ENCODE data around the gene GPC5.
"Not testable (repeated sequence)": the region's sequence is repeated elsewhere in the genome, so short reads cannot be mapped to it uniquely, and the experiment has no call there.

Gene GPC5

GRCh38 chr13:92539148-92539547 is 1140.7 kb downstream of the GPC5 start:
- DNase-seq; H2BK120ac ChIP-seq (ENCODE audit: insufficient read depth, low read length, poor library complexity): not testable (repeated sequence)
- no CpG with 5 or more reads among the region's 4 CpGs for WGBS (ENCODE audit: extremely low coverage, insufficient coverage, insufficient read length)

GRCh38 chr13:92547266-92547665 is 1148.8 kb downstream of the GPC5 start:
- DNase-seq, result no peak
- Histone ChIP-seq H3K36me3 (ENCODE audit: control insufficient read depth in 1 of 2, insufficient read depth in 2 of 2, low read length in 2 of 2) (no peaks in the 10 kb centered on the region), H2AFZ (ENCODE audit: insufficient read depth, low read length, poor library complexity) (no peak overlapping the region), H3K79me1 (ENCODE audit: low read length) (no peaks in the 10 kb centered on the region), H3K18ac (ENCODE audit: low read length) (no peak overlapping the region), H3K23ac (ENCODE audit: low read length) (no peak overlapping the region), H4K91ac (ENCODE audit: low read depth, low read length) (no peak overlapping the region), H3K27me3 (ENCODE audit: insufficient read depth, low read length) (no peaks in the 10 kb centered on the region), H3K4me1 (ENCODE audit: control insufficient read depth in 1 of 2, insufficient read depth in 2 of 2, low read length in 2 of 2) (no peaks in the 10 kb centered on the region), H3K4me2 (ENCODE audit: low read length) (no peak overlapping the region), H3K27ac (ENCODE audit: low read depth, low read length) (no peak overlapping the region), H2BK120ac (ENCODE audit: insufficient read depth, low read length, poor library complexity) (no peak overlapping the region), H2BK12ac (ENCODE audit: low read length) (no peak overlapping the region), H2AK5ac (ENCODE audit: low read length) (no peak overlapping the region), H3K4me3 (ENCODE audit: low read depth, low read length) (no peak overlapping the region), H3K9me3 (ENCODE audit: insufficient read depth, low read depth, low read length) (no peaks in the 10 kb centered on the region), H4K12ac (ENCODE audit: low read depth, low read length) (no peak overlapping the region), H3K4ac (ENCODE audit: low read depth, low read length) (no peak overlapping the region), H4K8ac (ENCODE audit: low read depth, low read length) (no peak overlapping the region), H3K9ac (ENCODE audit: low read length) (no peak overlapping the region), H3K79me2 (ENCODE audit: control insufficient read depth, insufficient read depth, low read length, poor library complexity) (no peaks in the 10 kb centered on the region), H2BK5ac (ENCODE audit: low read depth, low read length, poor library complexity) (no peak overlapping the region), H3K14ac (ENCODE audit: low read length) (no peak overlapping the region)
- WGBS (ENCODE audit: extremely low coverage, insufficient coverage, insufficient read length), result no CpG with 5 or more reads among the region's 3 CpGs

More at GRCh38 chr13:92539148-92539547, 1140.7 kb downstream of the GPC5 start:
- H3K27ac ChIP-seq (ENCODE audit: low read depth, low read length); H3K9me3 ChIP-seq (ENCODE audit: insufficient read depth, low read depth, low read length); H4K12ac ChIP-seq (ENCODE audit: low read depth, low read length); H3K18ac ChIP-seq (ENCODE audit: low read length); H3K79me2 ChIP-seq (ENCODE audit: control insufficient read depth, insufficient read depth, low read length, poor library complexity); H2AK5ac ChIP-seq (ENCODE audit: low read length); H2BK5ac ChIP-seq (ENCODE audit: low read depth, low read length, poor library complexity); H3K27me3 ChIP-seq (ENCODE audit: insufficient read depth, low read length); H3K9ac ChIP-seq (ENCODE audit: low read length); H3K23ac ChIP-seq (ENCODE audit: low read length); H3K4me2 ChIP-seq (ENCODE audit: low read length); H4K8ac ChIP-seq (ENCODE audit: low read depth, low read length); H2BK12ac ChIP-seq (ENCODE audit: low read length); H3K4me3 ChIP-seq (ENCODE audit: low read depth, low read length); H2AFZ ChIP-seq (ENCODE audit: insufficient read depth, low read length, poor library complexity); H3K14ac ChIP-seq (ENCODE audit: low read length); H3K4ac ChIP-seq (ENCODE audit: low read depth, low read length); H3K36me3 ChIP-seq (ENCODE audit: control insufficient read depth in 1 of 2, insufficient read depth in 2 of 2, low read length in 2 of 2); H3K4me1 ChIP-seq (ENCODE audit: control insufficient read depth in 1 of 2, insufficient read depth in 2 of 2, low read length in 2 of 2); H3K79me1 ChIP-seq (ENCODE audit: low read length); H4K91ac ChIP-seq (ENCODE audit: low read depth, low read length): not testable (repeated sequence)

- H3K4me1 ChIP-seq (ENCODE audit: control insufficient read depth in 1 of 2, insufficient read depth in 2 of 2, low read length in 2 of 2), result no peaks in the 10 kb centered on the region
- no peak overlapping the region for H2BK5ac ChIP-seq (ENCODE audit: low read depth, low read length, poor library complexity)
- H3K4ac ChIP-seq (ENCODE audit: low read depth, low read length), result no peak overlapping the region
- H2BK120ac ChIP-seq (ENCODE audit: insufficient read depth, low read length, poor library complexity), result no peak overlapping the region
- H3K4me3 ChIP-seq (ENCODE audit: low read depth, low read length), result no peak overlapping the region
- H3K14ac ChIP-seq (ENCODE audit: low read length), result no peak overlapping the region
- H3K36me3 ChIP-seq (ENCODE audit: control insufficient read depth in 1 of 2, insufficient read depth in 2 of 2, low read length in 2 of 2), result no peaks in the 10 kb centered on the region
- H3K23ac ChIP-seq (ENCODE audit: low read length), result no peak overlapping the region
- no peaks in the 10 kb centered on the region for H3K27me3 ChIP-seq (ENCODE audit: insufficient read depth, low read length)
- no peaks in the 10 kb centered on the region for H3K79me2 ChIP-seq (ENCODE audit: control insufficient read depth, insufficient read depth, low read length, poor library complexity)
- no peak overlapping the region for H2AFZ ChIP-seq (ENCODE audit: insufficient read depth, low read length, poor library complexity)
- H3K79me1 ChIP-seq (ENCODE audit: low read length), result no peaks in the 10 kb centered on the region
- H4K91ac ChIP-seq (ENCODE audit: low read depth, low read length), result no peak overlapping the region
- H4K12ac ChIP-seq (ENCODE audit: low read depth, low read length), result no peak overlapping the region
- H3K9ac ChIP-seq (ENCODE audit: low read length), result no peak overlapping the region
- H3K9me3 ChIP-seq (ENCODE audit: insufficient read depth, low read depth, low read length), result no peaks in the 10 kb centered on the region
- H3K4me2 ChIP-seq (ENCODE audit: low read length), result no peak overlapping the region
- no peak overlapping the region for H2AK5ac ChIP-seq (ENCODE audit: low read length)
- no CpG with 5 or more reads among the region's 1 CpG for WGBS (ENCODE audit: extremely low coverage, insufficient coverage, insufficient read length)
- DNase-seq, result no peak
- H3K18ac ChIP-seq (ENCODE audit: low read length), result no peak overlapping the region
- H4K8ac ChIP-seq (ENCODE audit: low read depth, low read length), result no peak overlapping the region
- H2BK12ac ChIP-seq (ENCODE audit: low read length), result no peak overlapping the region
- no peak overlapping the region for H3K27ac ChIP-seq (ENCODE audit: low read depth, low read length)
Observed at GRCh38 chr13:92549276-92549675, 1150.9 kb downstream of the GPC5 start.

- H4K8ac ChIP-seq (ENCODE audit: low read depth, low read length), result no peak overlapping the region
- no peak overlapping the region for H2AK5ac ChIP-seq (ENCODE audit: low read length)
- no peak overlapping the region for H3K14ac ChIP-seq (ENCODE audit: low read length)
- no peak overlapping the region for H3K9ac ChIP-seq (ENCODE audit: low read length)
- no peak overlapping the region for H3K4me2 ChIP-seq (ENCODE audit: low read length)
- no peak overlapping the region for H2BK5ac ChIP-seq (ENCODE audit: low read depth, low read length, poor library complexity)
- H2BK120ac ChIP-seq (ENCODE audit: insufficient read depth, low read length, poor library complexity), result no peak overlapping the region
- no peak overlapping the region for H4K12ac ChIP-seq (ENCODE audit: low read depth, low read length)
- H3K27me3 ChIP-seq (ENCODE audit: insufficient read depth, low read length), result no peaks in the 10 kb centered on the region
- no peak for DNase-seq
- no peak overlapping the region for H2AFZ ChIP-seq (ENCODE audit: insufficient read depth, low read length, poor library complexity)
- WGBS (ENCODE audit: extremely low coverage, insufficient coverage, insufficient read length), result no CpG with 5 or more reads among the region's 3 CpGs
- no peaks in the 10 kb centered on the region for H3K9me3 ChIP-seq (ENCODE audit: insufficient read depth, low read depth, low read length)
- no peaks in the 10 kb centered on the region for H3K4me1 ChIP-seq (ENCODE audit: control insufficient read depth in 1 of 2, insufficient read depth in 2 of 2, low read length in 2 of 2)
- H3K79me1 ChIP-seq (ENCODE audit: low read length), result no peaks in the 10 kb centered on the region
- no peak overlapping the region for H2BK12ac ChIP-seq (ENCODE audit: low read length)
- no peak overlapping the region for H3K18ac ChIP-seq (ENCODE audit: low read length)
- no peak overlapping the region for H3K4ac ChIP-seq (ENCODE audit: low read depth, low read length)
- no peaks in the 10 kb centered on the region for H3K36me3 ChIP-seq (ENCODE audit: control insufficient read depth in 1 of 2, insufficient read depth in 2 of 2, low read length in 2 of 2)
- no peaks in the 10 kb centered on the region for H3K79me2 ChIP-seq (ENCODE audit: control insufficient read depth, insufficient read depth, low read length, poor library complexity)
- H3K23ac ChIP-seq (ENCODE audit: low read length), result no peak overlapping the region
- H4K91ac ChIP-seq (ENCODE audit: low read depth, low read length), result no peak overlapping the region
- no peak overlapping the region for H3K27ac ChIP-seq (ENCODE audit: low read depth, low read length)
- H3K4me3 ChIP-seq (ENCODE audit: low read depth, low read length), result no peak overlapping the region
Observed at GRCh38 chr13:92553470-92554114, 1155.2 kb downstream of the GPC5 start.
